Body of pancreas (tissue), 4 donors: ENCODE results near the gene MYZAP. TPM values are rescaled to one million over a fixed set of nuclear protein-coding genes. Genes with fewer than 3 reads are reported as not detected.
"Not testable (repeated sequence)": the region's sequence is repeated elsewhere in the genome, so short reads cannot be mapped to it uniquely, and the experiment has no call there.

Experiments
- ATAC-seq: fragments of 150-250 bp; one replicate; pipeline ENCODE4 v1.9.1; 2016
- DNase-seq, 4 donors: peaks; one replicate each; pipeline ENCODE4 v3.0.0-alpha.2; 2019
- H3K27ac ChIP-seq, 4 donors: fragments of 200-600 bp; sonication (generic); 1 replicate in 3 of 4; 2 replicates in 1 of 4; pipeline versions ENCODE4 v1.5.1 to v1.6.1; 2016 to 2019; ENCODE audit warnings: mild to moderate bottlenecking in 1 of 4, mixed read lengths in 1 of 4, moderate library complexity in 1 of 4
- H3K27me3 ChIP-seq, 2 donors: fragments of 200-600 bp; sonication (generic); one replicate each; pipeline ENCODE4 v1.6.0; 2016; ENCODE audit warnings: mild to moderate bottlenecking in 1 of 2
- H3K36me3 ChIP-seq, 2 donors: fragments of 200-600 bp; sonication (generic); replicated peaks in 1 of 2; 2 replicates each; pipeline ENCODE4 v1.5.1; 2016; ENCODE audit warnings: low read depth in 2 of 2; ENCODE audit not compliant: insufficient read depth in 1 of 2
- H3K4me1 ChIP-seq: fragments of 200-600 bp; sonication (generic); one replicate; pipeline ENCODE4 v1.6.0; 2016
- H3K4me3 ChIP-seq, 2 donors: fragments of 200-600 bp; sonication (generic); 1 replicate in 1 of 2; 2 replicates in 1 of 2; pipeline ENCODE4 v1.5.1; 2016 to 2019
- H3K9me3 ChIP-seq, 3 donors: fragments of 200-600 bp; sonication (generic); 1 replicate in 2 of 3; 2 replicates in 1 of 3; pipeline ENCODE4 v1.5.1; 2016
- POLR2A ChIP-seq, 3 donors: fragments of 450-650 bp; IDR thresholded peaks; one replicate each; pipeline ENCODE4 v1.6.1; 2016; ENCODE audit warnings: antibody characterized with exemption in 3 of 3, mild to moderate bottlenecking in 2 of 3
- WGBS, 2 donors: methylation state at CpG; one replicate each; pipeline ENCODE4 v1.1.5; 2017; 5-methylcytosine and 5-hydroxymethylcytosine counted together
- intact Hi-C: fragments of 100-400 bp; cut with DNase I; formaldehyde crosslinking; loops from one replicate; pipeline ENCODE4 v1.15.1; 2023
- total RNA-seq, 2 donors: library from RNA; depleted of rRNA; stranded (reverse); fragments of >200 nt; gene quantifications; one replicate each; pipeline ENCODE4 v1.1.0, GENCODE V29; 2016
- TF ChIP-seq, protein P1 (sequence below), 7 experiments: fragments of 450-650 bp in 4 of 7; fragments of 200-600 bp in 3 of 7; sonication (generic) in 3 of 7; IDR thresholded peaks; one replicate each; pipeline ENCODE4 v1.5.1; 2016 to 2019; ENCODE audit warnings: antibody characterized with exemption in 7 of 7

MYZAP gene
- total RNA-seq, 2 donors from 2014 or later = 10.9 to 16.3 TPM

DNA sequence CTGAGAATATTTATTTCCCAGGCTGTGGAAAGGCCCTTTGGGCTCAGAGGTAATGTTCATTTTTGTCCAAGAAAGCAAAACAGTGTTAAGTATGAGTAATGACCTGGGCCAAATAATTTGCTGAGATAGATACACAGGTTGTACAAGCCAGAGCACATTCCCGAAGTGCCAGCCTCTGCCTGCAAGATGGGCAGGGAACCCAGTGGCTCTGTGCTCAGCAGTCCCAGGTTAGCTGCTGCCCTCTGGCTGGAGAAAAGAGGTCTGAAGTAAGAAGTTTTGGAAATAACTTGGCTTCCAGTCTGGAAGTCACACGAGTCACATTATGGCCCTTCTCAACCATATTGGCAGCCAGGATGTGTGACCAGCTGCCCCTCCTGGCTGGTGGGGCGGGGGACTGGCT is 20.2 kb downstream of the MYZAP start:
- intact Hi-C loops = no loop called here
- DNase-seq = peak; percentile 80 to 90 (median 86)
- peak; percentile 79 for ATAC-seq
- Histone ChIP-seq H3K4me3 (no peak overlapping the region), H3K9me3 (no peaks in the 10 kb centered on the region), H3K36me3 (no peaks in the 10 kb centered on the region), H3K4me1 (peaks cover 76% of the 10 kb centered on the region), H3K27me3 (no peaks in the 10 kb centered on the region), H3K27ac (peak overlapping the region; percentile 56 to 80 (median 76))
- TF ChIP-seq, protein P1, sequence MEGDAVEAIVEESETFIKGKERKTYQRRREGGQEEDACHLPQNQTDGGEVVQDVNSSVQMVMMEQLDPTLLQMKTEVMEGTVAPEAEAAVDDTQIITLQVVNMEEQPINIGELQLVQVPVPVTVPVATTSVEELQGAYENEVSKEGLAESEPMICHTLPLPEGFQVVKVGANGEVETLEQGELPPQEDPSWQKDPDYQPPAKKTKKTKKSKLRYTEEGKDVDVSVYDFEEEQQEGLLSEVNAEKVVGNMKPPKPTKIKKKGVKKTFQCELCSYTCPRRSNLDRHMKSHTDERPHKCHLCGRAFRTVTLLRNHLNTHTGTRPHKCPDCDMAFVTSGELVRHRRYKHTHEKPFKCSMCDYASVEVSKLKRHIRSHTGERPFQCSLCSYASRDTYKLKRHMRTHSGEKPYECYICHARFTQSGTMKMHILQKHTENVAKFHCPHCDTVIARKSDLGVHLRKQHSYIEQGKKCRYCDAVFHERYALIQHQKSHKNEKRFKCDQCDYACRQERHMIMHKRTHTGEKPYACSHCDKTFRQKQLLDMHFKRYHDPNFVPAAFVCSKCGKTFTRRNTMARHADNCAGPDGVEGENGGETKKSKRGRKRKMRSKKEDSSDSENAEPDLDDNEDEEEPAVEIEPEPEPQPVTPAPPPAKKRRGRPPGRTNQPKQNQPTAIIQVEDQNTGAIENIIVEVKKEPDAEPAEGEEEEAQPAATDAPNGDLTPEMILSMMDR (IDR thresholded peaks at IDR 0.05) = peak; percentile 32 to 95 (median 85)
- TF ChIP-seq POLR2A (IDR thresholded peaks at IDR 0.05) = no peak
- WGBS, 2 donors = 13 to 21% methylated on average over 3 of the region's 3 CpGs

DNA sequence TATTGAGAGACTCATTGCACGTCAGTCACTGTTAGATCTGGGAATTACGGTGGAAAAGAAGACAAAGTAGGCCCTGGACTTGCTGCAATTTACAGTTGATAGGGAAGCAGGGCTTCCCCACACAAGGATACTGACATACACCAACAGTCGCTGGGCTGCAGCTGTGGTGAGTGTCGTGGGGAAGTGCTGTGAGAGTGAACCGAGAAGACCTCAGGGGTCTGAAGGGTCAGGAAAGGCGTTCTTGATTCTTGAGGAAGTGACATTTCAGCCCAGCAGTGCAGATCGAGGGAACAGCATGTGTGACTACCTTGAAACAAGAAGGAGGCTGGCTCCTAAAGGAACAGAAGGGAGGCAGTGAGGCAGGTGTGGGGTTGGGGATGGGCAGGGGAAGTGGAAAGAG is 22.5 kb downstream of the MYZAP start:
- TF ChIP-seq POLR2A (IDR thresholded peaks at IDR 0.05) = no peak
- ATAC-seq = no peak
- WGBS, 2 donors = 58 to 69% methylated on average over 7 of the region's 7 CpGs
- Histone ChIP-seq H3K27ac (peak overlapping the region in 3 of 4 donors; percentile 22 to 43 (median 34)), H3K4me1 (peaks cover 53% of the 10 kb centered on the region), H3K27me3 (no peaks in the 10 kb centered on the region), H3K9me3 (no peaks in the 10 kb centered on the region), H3K36me3 (no peaks in the 10 kb centered on the region), H3K4me3 (no peak overlapping the region)
- intact Hi-C loops = no loop called here
- DNase-seq = no peak

DNA sequence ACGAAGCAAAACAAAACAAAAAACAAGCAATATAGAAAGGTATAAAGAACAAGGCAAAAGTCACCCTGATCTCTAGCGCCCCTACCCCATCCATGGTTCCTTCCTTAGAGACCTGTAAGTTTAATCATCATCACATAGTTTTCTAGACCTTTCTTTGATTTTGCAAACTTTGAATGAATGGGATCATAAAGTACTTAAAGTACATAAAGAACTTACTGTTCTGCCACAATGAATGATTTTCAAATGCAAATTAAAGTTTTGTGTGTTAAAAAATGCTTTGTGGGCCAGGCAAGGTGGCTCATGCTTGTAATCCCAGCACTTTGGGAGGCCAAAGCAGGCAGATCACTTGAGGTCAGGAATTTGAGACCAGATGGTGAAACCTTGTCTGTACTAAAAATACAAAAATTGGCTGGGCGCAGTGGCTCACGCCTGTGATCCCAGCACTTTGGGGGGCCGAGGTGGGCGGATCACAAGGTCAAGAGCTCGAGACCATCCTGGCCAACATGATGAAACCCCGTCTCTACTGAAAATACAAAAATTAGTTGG is 24.3 kb downstream of the MYZAP start:
- intact Hi-C loops = not testable (repeated sequence)

DNA sequence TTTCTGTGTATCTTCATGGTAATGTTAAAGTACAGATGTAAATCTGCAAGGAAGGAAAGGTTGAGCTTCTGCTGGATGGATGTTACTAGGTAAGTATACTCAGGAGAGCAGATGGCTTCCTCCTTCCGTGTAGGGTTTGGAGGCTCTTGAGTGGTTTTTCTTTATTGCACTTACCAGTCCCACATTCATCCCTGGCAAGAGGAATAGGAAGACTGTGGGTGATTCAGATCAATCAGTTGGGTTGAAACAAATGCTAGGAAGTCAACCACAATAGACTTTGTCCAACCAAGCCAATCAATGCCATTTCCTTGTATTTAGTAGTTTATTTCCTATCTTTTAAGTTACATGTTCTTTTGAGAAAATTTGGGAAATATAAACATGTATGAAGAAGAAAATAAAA is 26.6 kb downstream of the MYZAP start:
- H3K4me3 ChIP-seq = no peak overlapping the region
- 56 to 95% methylated on average over 1 of the region's 1 CpG for WGBS, 2 donors
- ATAC-seq (no peak), DNase-seq (no peak)
- H3K27ac ChIP-seq = no peak overlapping the region
- TF ChIP-seq, protein P1 (IDR thresholded peaks at IDR 0.05) = no peak
- no peak for TF ChIP-seq POLR2A (IDR thresholded peaks at IDR 0.05)
- H3K4me1 ChIP-seq = peaks cover 18% of the 10 kb centered on the region
- intact Hi-C loops = no loop called here
- H3K9me3 ChIP-seq = no peaks in the 10 kb centered on the region
- no peaks in the 10 kb centered on the region for H3K36me3 ChIP-seq
- no peaks in the 10 kb centered on the region for H3K27me3 ChIP-seq

More for the DNA sequence above, 24.3 kb downstream of the MYZAP start:
- not testable (repeated sequence) for ATAC-seq, DNase-seq, H3K9me3 ChIP-seq, H3K36me3 ChIP-seq, H3K4me3 ChIP-seq, H3K27me3 ChIP-seq
- 89% methylated on average over 7 to 8 of the region's 8 CpGs for WGBS, 2 donors
- peak overlapping the region in 2 of 4 donors; percentile 20 to 43 for H3K27ac ChIP-seq
- H3K4me1 ChIP-seq = peaks cover 35% of the 10 kb centered on the region

DNA sequence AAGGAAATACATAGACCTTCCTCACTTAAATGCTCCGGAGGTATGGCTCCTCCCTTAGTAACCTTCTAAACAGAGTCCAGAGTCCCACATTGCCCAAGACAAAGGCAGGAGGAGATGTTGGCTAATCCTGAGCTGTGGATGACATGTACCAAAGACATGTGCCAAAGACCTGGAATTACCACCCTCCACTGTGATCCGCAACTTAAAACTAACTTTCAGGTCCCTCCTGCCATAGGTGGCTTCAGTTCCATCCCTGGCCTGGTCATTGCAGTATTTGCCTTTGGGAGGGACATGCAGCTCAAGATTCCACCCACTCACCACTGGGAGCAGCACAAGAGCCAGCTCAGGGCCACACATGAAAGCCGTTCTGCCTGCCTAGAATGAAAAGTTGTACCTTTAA is 28.0 kb downstream of the MYZAP start:
- 78 to 81% methylated on average over 3 of the region's 3 CpGs for WGBS, 2 donors
- Histone ChIP-seq H3K4me3 (no peak overlapping the region), H3K36me3 (no peaks in the 10 kb centered on the region), H3K27ac (no peak overlapping the region), H3K9me3 (no peaks in the 10 kb centered on the region), H3K27me3 (no peaks in the 10 kb centered on the region), H3K4me1 (peaks cover 12% of the 10 kb centered on the region)
- intact Hi-C loops = no loop called here
- no peak for TF ChIP-seq POLR2A (IDR thresholded peaks at IDR 0.05)
- TF ChIP-seq, protein P1 (IDR thresholded peaks at IDR 0.05) = peak in 2 of 7 experiments; percentile 5 to 6
- no peak for DNase-seq
- ATAC-seq = no peak

DNA sequence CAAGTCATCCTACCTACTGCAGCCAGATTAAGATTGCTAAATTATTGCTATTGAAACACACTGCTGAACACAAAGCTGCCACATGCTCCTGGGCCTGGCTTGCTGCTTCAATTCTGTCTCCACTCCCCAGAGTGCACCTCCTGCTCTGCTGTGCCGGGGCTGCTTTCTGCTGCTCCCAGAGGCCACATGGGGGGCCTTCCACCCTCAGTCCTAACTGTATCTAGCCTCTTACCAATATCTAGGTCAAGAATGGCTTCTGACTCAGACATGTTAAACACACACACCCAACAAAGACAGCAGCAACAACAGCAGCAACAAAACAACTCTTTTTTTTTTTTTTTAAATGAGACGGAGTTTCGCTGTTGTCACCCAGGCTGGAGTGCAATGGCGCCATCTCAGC is 33.0 kb downstream of the MYZAP start:
- no peaks in the 10 kb centered on the region for H3K9me3 ChIP-seq
- no peak for ATAC-seq
- H3K4me3 ChIP-seq = no peak overlapping the region
- WGBS, 2 donors = 86 to 94% methylated on average over 4 of the region's 4 CpGs
- H3K36me3 ChIP-seq = peaks cover 0 to 3% of the 10 kb centered on the region in 2 donors
- no peak for DNase-seq
- H3K4me1 ChIP-seq = peaks cover 5% of the 10 kb centered on the region
- intact Hi-C loops = no loop called here
- no peaks in the 10 kb centered on the region for H3K27me3 ChIP-seq
- H3K27ac ChIP-seq = no peak overlapping the region
- no peak for TF ChIP-seq POLR2A (IDR thresholded peaks at IDR 0.05)
- TF ChIP-seq, protein P1 (IDR thresholded peaks at IDR 0.05) = no peak
